NCI-H1105 treated with DMSO at 0.1 percent for 48 hours (cell line): ENCODE results near the gene SLC6A3.

Source experiments
- DNase-seq: peaks from one replicate; lab custom pipeline; 2025; lab: John Stamatoyannopoulos, UW

SLC6A3 gene

GRCh38 chr5:1345876-1346626, 99.2 kb downstream of the SLC6A3 start:
- DNase-seq, result no peak

- peak; percentile 75 for DNase-seq
Measured at GRCh38 chr5:1344975-1345838, 100.0 kb downstream of the SLC6A3 start, which contains the start of gene CLPTM1L. CLPTM1L (minus strand) TSS chr5:1345099; CDS start chr5:1344841, 258 bp downstream.

DNA sequence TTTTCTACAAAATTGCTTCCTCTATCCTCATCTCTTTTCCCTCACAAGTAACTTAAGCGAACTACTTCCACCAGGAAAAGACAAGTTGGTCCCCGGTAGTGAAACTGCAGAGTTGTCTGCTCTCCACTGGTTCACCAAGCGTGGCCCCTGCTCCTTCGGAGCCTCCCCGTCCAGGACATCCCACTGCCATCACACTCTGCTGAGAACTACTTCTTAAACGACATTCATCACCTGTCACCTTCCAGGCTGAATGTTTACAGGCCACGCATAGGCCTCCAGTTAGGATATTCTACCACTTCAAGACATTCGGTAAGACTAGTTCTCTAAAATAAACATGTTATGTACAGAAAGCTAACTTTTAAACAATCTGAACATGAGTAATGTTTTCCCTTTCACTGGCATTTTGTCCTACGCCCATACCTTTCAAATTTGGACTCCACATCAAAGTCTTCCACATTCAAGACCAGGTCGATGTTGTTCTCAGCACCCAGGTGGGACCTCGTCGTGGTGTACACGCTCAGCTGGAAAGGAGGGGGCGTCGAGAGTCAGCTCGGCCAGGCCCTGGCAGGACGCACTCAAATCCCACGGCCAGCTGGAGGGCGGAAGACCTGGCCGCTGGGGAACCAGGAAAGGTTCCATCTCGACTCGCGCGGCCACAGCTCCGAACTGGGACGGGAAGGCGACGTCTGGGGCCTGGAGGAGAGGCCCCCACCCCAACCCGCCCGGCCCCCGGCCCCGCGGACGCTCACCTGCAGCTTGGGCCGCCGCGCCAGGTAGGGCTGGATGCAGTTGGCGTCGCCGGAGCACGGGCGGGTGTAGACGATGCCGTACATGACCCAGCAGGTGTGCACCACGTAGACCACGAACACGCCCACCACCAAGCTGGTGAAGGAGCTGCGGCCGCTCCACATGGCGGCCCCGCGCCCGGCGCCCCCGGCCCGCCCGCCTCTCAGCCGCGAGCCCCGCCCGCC, 101.0 kb downstream of the SLC6A3 start:
- DNase-seq, result peak; percentile 28

DNA sequence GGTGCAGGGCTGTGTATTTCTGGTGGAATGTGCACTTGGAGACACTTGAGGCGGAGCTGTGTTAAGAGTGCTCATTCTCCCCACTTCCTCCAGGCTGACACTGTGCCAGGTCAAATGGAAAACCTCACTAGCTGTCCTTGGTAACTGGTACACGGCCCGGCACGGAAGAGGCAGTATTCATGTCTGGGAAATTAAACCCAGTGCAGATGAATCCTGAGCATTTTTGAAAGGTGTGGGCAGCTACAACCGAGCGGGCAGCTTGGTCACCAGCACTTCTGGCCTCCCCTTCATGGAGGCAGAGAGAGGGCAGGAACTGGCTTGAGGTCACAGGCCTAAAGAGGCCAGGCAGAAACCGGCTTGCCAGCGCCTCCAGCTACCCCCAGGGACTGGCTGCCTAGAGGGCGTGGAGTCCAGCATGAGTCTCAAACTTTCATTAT, 101.9 kb downstream of the SLC6A3 start:
- DNase-seq, result no peak
